ENCODE results near the gene KRCC1.

Gene KRCC1

DNA sequence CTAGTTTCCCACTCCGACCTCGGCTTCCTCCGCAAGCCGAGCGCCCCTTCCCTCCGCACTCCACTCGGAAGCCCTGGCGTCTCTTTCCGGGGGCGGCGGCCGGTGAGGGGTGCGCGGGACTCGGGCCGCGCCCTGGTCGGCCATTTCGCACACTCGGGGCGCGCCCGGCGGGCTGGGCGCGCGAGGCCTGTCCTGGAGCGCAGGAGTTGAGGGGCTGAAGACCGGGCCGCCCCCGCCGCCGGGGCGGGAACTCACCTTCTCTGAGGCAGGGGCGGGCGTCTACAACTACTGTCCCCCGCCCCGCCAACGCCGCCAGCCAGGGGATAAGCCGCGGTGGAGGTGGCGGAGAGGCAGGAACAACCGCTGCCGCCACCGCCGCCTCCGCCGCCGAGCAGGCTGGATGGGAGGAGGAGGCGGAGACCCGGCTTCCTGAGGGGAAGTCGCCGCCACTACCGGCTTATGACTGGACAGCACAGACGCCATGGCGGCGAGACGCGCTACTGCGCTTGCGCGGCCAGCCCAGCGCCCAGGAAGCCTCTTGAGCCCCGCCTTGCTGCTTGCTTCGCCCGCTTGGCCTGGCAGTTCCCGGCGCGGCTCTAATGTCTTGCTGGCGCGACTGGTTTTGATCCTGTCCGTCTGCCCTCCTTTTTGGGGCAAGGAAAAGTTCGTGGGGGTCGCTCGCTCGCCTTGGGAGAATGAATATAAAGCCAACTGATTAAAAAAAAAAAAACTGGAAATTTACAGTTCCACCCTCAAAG lies at the start of gene KRCC1:
KRCC1 (minus strand) TSS at position 413 of the 758 bp plus-strand sequence. CDS start 27,220 bp downstream, outside the sequence.
- peak; percentile 98 for DNase-seq

DNA sequence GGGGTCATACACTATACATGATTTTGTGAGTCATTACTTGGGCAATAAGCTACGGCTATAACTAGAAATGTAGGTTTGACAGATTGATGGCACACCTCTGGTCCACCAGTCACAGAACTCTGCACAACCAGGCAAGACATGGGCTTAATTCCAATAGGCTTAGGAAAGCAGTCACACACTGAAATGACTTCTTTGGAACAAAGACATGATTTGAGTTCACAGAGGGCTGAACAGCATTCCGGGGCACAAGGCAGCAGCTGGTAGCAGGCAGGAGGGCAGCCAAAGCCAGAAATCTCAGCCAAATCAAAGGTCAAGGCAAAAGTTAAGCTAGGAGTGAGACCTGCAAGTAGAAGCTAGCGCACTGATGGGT lies 44.9 kb upstream of the KRCC1 start:
- no peak for DNase-seq

DNA sequence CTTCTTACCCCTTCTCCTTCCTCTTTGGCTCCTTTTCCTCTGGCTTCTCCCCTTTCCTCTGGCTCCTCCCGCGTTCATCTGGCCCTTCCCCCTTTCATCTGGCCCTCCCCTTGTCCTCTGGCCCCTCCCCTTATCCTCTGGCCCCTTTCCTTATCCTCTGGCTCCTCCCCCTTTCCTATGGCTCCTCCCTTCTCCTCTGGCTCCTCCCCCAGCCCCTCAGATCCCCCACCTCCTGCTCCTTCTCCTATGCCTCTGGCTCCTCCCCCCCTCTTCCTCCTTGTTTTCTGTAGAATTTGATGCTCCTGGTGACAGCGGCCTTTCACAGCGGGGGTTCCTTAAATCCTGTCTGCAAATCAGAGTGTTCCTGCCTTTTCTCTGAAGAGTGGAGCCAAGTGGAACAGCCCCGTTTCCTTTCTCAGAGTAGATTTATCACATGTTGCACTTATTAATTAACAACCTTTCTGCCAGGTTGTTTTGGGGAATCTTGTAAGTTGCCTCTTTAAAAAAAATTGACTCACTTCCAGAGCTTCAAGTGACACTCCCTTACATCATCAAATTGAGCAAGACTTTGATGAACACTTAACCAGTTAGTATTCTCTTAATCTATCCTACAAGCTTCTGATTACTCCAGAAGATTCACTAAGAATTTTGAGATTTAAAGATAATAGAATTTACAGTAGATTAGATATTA lies 44.4 kb upstream of the KRCC1 start:
- no peak for DNase-seq

DNA sequence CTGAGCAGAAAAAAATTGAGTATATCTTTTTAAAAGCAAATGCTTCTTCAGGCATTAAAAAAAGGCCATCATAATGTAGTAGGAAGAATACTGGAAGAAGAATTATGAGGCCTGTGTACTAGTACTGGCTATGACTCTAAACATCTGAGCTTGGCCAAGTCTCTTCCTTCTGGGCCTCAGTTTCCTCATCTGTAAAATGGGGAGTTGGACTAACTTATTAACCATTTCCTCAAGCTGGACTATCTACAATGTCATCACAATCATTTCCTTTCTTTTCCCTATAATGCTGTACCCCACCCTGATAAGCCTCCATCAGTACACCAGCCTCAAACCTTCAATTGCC lies 42.9 kb upstream of the KRCC1 start:
- DNase-seq, result no peak

DNA sequence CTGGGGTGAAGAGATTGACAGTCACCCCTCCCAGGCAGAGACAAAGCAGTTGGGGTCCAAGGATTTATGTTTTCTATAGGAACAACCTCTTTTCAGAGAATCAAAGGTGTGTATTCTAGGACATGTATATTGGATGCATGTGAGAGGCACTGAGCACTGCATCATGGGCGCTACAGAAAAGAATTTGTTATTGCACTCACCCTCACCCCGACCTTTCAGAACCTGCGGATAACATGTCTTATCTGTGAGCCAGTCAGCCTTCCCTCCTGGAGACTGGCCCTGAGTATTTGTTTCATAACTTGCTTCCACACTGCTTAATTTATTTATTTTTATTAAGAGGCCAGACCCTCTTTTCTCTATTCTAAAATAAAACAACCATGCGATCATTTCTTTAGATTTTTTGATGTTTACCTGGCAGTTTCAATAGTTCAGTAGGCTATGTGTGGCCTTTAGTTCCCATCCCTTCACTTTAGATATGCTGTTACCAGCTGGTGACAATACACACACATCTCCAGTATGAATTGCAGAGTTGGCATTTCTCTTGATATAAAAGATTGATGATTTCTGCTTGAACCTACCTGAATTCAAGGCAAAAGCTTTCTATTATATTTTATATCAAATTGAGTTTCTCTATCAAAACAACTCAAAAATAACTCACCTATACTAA lies 42.4 kb upstream of the KRCC1 start:
- DNase-seq, result no peak

DNA sequence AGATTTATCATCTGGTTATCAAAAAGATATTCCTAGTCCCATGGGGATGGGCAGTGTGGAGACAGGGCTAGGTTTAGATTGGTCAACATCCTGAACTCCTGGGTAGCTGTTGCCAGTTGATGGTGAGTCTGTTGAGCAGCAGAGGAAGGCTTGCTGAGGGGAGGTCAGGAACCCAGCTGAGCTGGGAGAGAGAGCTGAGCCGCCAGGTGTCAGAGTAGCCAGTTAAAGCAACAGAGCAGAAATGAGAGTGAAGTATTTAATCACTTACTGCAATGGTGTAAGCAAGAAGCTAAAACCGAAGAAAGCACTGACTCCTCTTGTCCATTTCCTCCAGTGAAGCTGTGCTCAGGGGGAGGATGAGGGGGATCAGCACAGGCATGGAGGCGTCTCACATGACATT lies 41.6 kb upstream of the KRCC1 start:
- no peak for DNase-seq

DNA sequence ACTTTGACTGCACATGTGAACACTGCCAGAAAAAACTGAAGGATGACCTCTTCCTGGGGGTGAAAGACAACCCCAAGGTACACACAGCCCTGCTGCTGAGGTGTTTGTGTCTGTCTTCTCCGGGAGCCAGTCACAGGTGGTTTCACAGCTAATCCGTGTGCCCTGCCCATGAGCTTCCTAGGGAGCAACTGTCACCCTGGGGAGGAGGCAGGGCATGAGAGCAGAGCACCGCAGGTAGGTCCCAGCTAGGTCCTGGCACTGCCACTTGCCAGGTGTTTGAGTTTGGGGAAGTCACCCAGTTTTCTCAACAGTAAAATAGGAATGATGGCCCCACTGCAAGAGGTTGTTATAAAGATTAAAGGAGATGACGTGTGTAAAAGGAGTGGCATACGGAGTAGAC lies 41.1 kb upstream of the KRCC1 start:
- no peak for DNase-seq

DNA sequence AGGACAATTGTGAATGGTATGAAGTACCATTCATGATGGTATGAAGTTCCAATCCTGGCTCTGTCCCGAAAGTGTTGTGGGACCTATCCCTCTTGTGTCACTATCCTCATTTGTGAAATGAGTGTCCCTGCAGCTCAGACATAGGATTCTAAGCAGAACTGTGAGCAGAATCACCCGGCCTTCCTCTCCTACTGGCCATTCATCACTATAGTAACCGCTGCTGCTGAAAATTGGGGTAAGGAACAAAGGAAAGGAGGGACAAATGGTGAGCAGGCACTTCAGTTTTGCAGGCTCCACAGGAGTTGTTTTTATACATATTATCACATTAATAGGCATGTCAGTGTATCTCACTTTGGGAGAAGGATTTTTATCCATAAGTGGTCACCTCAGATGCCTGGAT lies 39.4 kb upstream of the KRCC1 start:
- DNase-seq, result no peak

DNA sequence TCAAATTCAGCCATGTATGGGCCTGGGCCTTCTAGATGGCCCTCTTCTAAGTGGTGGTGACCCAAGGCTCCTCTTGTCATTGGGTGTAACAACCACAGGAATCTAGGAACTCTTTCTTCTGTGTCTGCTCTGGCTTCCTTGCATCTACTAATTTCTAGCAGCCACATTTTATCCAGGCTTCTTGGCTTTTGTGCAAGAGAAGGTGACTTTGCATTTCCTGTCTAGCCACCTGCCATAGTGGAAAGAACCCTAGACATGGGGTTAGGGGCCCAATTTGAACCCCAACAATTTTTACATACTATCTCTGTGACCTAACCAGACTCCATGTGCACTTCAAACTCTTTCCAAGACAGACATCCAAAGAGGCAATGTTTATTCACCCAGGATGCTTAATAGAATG lies 37.2 kb upstream of the KRCC1 start:
- no peak for DNase-seq

DNA sequence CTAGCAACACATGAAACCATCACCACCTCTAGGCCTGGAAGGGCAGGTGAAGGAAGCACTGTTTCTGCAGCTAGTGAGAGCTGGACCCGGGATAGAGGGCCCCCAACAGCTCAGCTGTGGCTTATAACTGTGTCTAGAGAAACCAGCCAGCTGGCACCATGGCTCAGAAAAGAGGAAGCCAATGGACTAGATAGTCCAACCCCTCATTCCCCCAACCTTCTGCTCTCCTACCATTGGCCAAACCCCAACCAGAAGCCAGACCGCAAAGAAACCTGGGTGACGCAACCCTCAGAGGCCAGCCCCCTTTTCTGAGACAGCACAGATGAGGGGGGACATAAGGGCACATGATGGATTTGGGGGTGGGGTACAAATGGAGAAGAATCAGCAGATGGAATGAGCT lies 36.4 kb upstream of the KRCC1 start:
- DNase-seq, result no peak

DNA sequence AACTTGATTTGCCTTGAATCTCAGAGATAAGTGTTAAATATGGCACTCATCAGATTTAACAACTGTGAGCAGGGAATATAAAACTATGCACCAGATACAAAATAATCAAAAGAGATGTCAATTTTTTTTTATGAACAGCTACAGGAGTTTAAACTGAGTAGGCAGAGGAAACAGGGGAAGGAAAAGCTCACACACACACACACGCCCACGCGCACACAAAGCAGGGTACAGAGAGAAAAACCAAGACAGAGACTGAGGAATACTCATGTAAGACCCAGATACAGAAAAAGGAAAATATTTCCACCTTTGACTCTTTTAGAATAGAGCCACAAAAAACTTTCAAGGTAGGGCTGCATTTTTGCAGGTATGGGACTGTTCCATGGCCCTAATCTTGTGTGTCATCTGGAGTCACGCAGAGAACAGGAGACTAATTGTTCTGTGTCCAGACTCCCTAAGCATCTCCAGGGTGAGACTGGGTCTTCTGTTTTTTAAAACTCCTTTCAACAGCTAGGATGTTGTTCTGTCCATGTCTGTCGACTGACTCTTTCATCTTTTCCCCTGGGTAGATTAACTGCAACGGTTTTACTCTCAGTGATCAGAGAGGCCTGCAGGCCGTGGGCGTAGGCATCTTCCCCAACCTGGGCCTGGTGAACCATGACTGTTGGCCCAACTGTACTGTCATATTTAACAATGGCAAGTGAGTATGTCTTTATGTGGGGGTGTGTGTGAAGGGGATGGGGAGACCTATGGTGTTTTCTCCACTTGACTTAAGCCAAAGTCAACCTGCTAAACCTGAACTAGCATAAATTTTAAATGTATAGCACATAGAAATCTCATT lies 35.1 kb upstream of the KRCC1 start:
- DNase-seq, result no peak

DNA sequence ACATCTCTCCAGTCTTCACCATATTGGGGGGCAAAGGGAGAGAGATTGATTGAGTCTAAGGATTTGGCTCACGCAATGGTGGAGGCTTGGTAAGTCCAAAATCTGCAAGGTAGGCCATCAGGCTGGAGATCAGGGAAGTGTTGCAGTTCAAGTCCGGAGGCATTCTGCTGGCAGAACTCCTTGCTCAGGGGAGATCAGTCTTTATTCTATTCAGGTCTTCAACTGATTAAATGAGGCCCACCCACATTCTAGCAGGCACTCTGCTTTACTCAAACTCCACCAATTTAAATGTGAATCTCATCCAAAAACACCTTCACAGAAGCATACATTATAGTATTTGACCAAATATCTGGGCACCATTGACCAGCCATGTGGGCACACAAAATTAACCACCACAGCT lies 33.4 kb upstream of the KRCC1 start:
- no peak for DNase-seq

DNA sequence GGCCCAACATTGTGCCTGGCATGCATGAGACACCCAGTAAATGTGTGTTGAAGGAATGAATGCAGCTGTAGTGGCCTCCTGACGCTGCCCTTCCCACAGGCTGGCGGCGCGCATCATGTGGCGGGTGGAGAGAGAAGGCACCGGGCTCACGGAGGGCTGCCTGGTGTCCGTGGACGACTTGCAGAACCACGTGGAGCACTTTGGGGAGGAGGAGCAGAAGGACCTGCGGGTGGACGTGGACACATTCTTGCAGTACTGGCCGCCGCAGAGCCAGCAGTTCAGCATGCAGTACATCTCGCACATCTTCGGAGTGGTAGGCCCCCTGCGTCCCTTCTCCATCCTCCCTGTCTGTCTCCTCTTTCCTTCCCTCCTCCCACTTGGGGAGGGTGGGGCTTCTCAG lies 32.2 kb upstream of the KRCC1 start:
- DNase-seq, result no peak

DNA sequence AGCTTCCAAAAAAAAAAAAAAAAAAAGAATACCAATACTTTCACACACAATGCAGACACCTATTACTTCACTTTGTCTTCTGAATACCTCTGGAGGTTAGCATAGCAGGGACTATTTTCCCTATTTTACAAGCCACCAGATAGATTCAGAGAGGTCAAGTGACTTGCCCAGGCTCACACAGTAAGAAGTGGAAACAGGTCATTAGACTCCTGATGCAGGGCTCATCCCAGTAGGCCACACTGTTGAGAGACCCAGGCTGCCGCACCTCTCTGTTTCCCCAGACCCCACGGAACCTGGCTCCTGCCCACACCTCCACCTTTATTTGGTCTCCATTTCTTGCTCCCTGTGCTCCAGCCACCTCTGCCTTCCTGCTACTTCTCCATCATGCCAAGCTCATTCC lies 31.5 kb upstream of the KRCC1 start:
- DNase-seq, result no peak

DNA sequence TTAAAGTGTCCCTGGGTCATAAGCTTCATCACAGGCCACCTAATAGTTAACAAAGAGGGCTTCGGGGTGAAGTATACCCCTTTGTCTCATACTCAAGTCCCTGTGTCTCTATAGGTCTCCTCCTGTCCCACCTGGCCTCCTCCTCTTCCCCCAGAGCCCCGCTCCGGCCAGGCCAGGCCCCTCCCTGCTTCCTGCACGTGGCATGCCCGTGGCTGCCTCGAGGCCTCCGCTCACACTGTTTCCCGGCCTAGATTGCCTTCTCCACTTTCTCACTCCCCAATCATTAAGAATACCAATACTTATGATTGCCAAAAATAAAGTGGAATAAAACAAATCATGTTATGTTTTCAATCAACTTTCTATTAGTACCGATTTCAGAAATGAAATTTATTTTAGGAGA lies 30.8 kb upstream of the KRCC1 start:
- DNase-seq, result no peak

DNA sequence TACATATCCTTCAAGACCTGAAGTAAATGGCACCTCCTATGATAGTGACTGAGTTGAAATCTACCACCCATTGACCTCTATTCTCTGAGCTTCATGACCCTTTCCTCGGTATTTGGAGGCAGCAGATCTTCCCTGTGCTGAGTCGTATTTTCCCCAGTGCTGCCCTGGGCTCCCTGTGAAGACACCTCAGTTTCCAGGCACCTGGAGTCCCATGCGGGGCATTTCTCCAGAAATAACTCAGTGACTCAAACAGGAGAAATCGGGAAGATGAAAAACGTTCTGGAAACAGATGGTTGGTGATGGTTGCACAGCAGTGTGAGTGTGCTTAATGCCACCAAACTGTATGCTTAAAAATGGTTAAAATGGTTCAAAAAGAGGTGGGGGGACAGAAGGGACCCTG lies 30.0 kb upstream of the KRCC1 start:
- no peak for DNase-seq

DNA sequence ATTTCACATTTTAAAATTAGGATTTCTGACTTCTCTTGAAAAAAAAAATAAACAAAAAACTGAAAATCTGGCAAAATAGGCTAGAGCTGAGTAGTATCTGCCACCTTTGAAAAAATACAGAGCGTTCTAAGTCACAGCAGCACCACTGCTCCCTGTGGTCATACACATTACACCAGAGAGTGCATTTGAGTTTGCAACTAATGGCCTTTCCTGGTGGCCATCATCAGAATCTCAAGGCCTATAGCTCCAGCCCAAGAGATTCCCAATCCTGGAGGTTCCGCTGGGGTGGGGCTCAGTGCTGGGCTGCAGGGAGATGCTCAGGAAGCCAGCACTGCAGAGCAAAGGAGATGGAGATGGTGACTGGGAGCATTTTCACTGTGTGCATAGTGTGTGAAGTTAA lies 29.5 kb upstream of the KRCC1 start:
- DNase-seq, result no peak

DNA sequence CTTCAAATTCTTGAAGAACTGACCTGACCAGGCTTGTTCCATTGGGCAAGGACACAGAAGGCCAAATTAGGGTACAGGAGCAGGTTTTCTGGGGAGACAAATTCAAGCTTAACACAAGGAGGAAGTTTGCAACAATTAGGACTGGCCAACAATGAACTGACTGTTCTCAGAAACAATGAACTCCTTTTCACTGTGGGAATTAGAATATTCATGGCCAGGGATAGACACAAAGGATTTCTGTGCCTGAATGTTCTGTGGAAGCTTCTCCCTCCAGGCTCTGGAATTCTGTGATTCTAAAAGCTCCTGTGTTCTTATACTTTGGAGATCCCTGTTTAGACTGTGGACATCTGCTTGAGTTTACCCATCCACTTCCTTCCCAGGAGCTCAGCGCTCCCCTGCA lies 27.2 kb upstream of the KRCC1 start:
- DNase-seq, result no peak

DNA sequence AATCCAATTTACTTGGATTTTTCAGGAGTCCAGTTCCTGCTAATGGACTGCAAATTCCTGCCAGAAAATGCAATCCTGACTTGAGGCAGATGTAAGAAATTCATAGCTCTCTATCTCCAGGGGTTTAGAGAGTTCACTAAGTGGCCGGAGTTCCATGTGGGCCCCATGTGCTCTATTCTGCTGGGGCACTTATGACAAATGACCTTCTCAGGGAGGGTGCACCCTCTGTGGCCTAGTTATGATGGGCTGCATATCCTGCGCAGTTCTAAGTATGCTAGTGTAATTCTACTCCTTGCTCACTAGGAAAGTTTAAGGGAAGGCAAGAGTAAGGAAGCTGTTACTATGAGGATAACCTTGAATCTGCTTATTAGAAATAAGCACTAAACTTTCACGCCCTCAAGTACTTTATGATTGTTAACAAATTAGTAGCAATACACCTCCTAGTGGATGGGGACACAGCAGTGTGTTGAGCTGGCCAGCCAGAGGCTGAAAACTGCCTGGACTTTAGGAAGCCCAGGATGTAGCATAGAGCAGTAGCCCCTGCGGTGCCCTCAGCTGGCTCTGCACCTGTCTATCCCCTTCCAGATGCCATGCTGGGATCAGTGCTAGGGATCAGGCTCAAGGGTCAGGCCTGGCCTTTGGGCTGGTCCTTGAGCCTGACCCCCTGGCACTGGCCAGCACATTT lies 26.5 kb upstream of the KRCC1 start:
- DNase-seq, result no peak

DNA sequence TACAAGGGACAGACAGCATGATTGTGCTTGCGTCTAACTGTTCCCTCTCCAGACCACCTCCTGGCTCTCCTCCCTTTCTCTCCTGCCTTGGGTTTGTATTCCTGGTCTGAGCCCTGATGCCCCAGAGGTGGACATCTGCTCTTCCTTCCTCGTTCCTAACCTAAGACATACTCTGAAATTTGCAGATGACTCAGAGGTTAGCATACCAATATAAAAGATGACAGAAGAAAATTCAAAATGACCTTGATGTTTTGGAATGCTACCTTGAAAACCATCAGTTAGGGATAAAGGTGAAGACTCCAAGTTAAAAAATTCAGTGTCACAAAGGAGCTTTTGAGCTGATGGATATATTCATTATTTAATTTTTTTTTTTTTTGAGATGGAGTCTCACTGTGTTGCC lies 25.0 kb upstream of the KRCC1 start:
- no peak for DNase-seq

DNA sequence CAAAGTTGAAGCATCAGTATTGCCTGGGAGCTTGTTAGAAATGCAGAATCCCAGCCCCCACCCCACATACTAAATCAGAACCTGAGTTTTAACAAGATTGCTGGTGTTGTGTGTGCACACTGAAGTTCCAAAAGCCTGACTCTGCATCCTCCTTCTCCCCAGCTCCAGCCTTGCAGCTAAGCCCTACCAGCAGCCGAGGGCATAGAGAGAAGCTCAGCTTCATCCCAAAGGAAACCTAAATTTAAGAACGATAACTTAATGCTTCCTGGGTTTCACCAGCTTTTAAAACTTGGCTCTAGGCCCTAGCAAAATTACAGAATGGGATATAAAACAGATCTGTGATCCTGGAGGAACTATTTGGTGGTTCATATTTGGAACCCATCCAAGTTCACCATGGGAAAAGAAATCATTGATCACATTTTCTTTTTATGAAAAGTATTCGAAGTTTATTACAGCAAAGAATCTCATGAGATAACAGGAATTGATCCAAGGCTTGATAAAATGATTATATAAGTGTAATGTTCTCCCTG lies 23.1 kb upstream of the KRCC1 start:
- no peak for DNase-seq

DNA sequence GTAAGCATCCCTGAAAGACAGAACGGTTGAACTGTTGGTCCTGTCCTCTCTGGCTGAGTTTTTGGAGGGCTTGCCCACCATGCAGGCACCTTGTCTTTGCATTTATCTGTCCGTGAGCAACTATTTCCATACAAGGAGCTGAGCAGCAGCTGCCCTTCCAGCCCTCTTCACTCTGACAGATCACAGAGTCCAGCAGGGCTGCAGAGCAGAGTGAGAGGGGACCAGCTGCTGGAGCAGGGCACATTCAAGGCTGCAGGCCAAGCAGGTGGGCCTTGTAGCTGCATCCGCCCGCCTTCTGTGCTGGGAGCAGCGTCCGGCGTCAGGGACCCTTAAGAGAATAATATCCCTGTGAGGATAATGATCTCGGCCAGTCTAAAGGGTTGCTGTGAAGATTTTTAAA lies 21.5 kb upstream of the KRCC1 start:
- DNase-seq, result no peak

DNA sequence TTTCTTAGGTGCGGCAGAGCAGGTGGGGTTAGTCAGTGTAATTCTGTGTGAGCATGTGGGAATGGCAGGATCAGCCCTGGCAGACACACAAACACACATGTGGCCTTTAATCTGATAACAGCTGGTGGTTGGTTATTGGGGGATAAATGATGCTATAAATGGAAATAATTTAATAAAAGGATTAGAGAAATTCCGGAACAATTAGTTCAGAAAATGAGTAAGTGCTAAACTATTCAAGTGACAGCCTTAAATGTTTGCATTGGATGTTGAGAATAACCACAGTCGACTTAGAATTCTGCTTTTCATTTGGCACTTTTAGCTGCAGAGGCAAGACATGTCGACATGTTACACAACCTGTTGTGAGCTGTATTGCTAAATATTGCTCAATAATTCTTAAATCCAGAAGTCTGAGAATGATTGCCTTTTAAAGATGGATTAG lies 19.3 kb upstream of the KRCC1 start:
- no peak for DNase-seq
